Measurements from ENCODE around the gene LNPK. TPM values are rescaled to one million over a fixed set of nuclear protein-coding genes. Genes with fewer than 3 reads are reported as not detected.

The LNPK gene
- total and polyA plus RNA-seq, 9 of the 15 experiments (the other 6 are each of a cell fraction or from before 2014, with no cell fraction given) = 6.4 to 40.4 (median 21.3) TPM

GRCh38 chr2:176004934-176005333 lies 2.9 kb upstream of the LNPK start (continued):
- TF ChIP-seq PCBP2 (IDR thresholded peaks at IDR 0.05; ENCODE audit: low read depth, low read length, poor library complexity, severe bottlenecking) (no peak), TAF1 (IDR thresholded peaks at IDR 0.05; ENCODE audit: control insufficient read depth, extremely low read depth, insufficient read depth, low read length, severe bottlenecking) (no peak), TEAD4 (IDR thresholded peaks at IDR 0.05; ENCODE audit: low read length) (no peak), TEAD4 (CRISPR knock-in tag; IDR thresholded peaks at IDR 0.05; ENCODE audit: borderline replicate concordance) (no peak), ZSCAN32 (CRISPR knock-in tag; IDR thresholded peaks at IDR 0.05) (no peak), RCOR1 (IDR thresholded peaks at IDR 0.05; ENCODE audit: borderline replicate concordance in 1 of 2, low read depth in 2 of 2, low read length in 2 of 2) (no peak), ZFX (CRISPR knock-in tag; IDR thresholded peaks at IDR 0.05) (no peak), ZNF212 (CRISPR knock-in tag; IDR thresholded peaks at IDR 0.05) (no peak), ARHGAP35 (IDR thresholded peaks at IDR 0.05; ENCODE audit: partially characterized antibody) (no peak), ZNF324 (CRISPR knock-in tag; IDR thresholded peaks at IDR 0.05) (no peak), PPARD (CRISPR knock-in tag; IDR thresholded peaks at IDR 0.05) (no peak), CBX8 (IDR thresholded peaks at IDR 0.05; ENCODE audit: borderline replicate concordance, extremely low read depth, low read depth, low read length, poor library complexity, severe bottlenecking) (no peak), RNF2 (IDR thresholded peaks at IDR 0.05) (no peak)
- TF ChIP-seq, protein P1, sequence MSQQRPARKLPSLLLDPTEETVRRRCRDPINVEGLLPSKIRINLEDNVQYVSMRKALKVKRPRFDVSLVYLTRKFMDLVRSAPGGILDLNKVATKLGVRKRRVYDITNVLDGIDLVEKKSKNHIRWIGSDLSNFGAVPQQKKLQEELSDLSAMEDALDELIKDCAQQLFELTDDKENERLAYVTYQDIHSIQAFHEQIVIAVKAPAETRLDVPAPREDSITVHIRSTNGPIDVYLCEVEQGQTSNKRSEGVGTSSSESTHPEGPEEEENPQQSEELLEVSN (IDR thresholded peaks at IDR 0.05; ENCODE audit: borderline replicate concordance in 1 of 2, extremely low read depth in 1 of 2, insufficient read depth in 1 of 2, insufficient read length in 1 of 2, low read depth in 1 of 2, low read length in 1 of 2, poor library complexity in 1 of 2, severe bottlenecking in 1 of 2) = no peak
- TF ChIP-seq, protein P2, sequence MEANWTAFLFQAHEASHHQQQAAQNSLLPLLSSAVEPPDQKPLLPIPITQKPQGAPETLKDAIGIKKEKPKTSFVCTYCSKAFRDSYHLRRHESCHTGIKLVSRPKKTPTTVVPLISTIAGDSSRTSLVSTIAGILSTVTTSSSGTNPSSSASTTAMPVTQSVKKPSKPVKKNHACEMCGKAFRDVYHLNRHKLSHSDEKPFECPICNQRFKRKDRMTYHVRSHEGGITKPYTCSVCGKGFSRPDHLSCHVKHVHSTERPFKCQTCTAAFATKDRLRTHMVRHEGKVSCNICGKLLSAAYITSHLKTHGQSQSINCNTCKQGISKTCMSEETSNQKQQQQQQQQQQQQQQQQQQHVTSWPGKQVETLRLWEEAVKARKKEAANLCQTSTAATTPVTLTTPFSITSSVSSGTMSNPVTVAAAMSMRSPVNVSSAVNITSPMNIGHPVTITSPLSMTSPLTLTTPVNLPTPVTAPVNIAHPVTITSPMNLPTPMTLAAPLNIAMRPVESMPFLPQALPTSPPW (CRISPR knock-in tag; IDR thresholded peaks at IDR 0.05) = no peak
- TF ChIP-seq, protein P3, sequence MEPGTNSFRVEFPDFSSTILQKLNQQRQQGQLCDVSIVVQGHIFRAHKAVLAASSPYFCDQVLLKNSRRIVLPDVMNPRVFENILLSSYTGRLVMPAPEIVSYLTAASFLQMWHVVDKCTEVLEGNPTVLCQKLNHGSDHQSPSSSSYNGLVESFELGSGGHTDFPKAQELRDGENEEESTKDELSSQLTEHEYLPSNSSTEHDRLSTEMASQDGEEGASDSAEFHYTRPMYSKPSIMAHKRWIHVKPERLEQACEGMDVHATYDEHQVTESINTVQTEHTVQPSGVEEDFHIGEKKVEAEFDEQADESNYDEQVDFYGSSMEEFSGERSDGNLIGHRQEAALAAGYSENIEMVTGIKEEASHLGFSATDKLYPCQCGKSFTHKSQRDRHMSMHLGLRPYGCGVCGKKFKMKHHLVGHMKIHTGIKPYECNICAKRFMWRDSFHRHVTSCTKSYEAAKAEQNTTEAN (CRISPR knock-in tag; IDR thresholded peaks at IDR 0.05) = no peak

All from K562 (cell line).